CD4-positive, alpha-beta T cell (primary cell): ENCODE results near the gene PRAMEF1. TPM values are rescaled to one million over a fixed set of nuclear protein-coding genes. Genes with fewer than 3 reads are reported as not detected.
"Not testable (repeated sequence)": the region's sequence is repeated elsewhere in the genome, so short reads cannot be mapped to it uniquely, and the experiment has no call there.

Experiments used
- ATAC-seq: fragments of 200-7000 bp; cut with Tn5 transposase; one replicate; pipeline ENCODE4 v1.10.0; 2022; ENCODE audit warnings: mild to moderate bottlenecking; ENCODE audit not compliant: poor library complexity
- CTCF ChIA-PET: fragments of 350-600 bp; sonication (Branson Sonifier 250); formaldehyde crosslinking; loops from one replicate; lab custom pipeline; 2021; ENCODE audit warnings: antibody characterized with exemption, inconsistent platforms; lab: Charles Lee
- POLR2A ChIA-PET: fragments of 350-600 bp; sonication (Branson Sonifier 250); formaldehyde crosslinking; loops from one replicate; lab custom pipeline; 2021; ENCODE audit warnings: antibody characterized with exemption, inconsistent platforms; lab: Charles Lee
- DNase-seq, 14 experiments: peaks; one replicate each; pipeline ENCODE4 v3.0.0-alpha.2; 2013 to 2020; ENCODE audit warnings: mixed read lengths in 2 of 14
- H3K27ac ChIP-seq, 2 donors: one replicate each; pipeline versions ENCODE4 v1.5.1 to v1.7.0; 2013; ENCODE audit warnings: low read length in 2 of 2, low read depth in 1 of 2, mild to moderate bottlenecking in 1 of 2
- H3K27me3 ChIP-seq, 2 experiments: 1 replicate in 1 of 2; 2 replicates in 1 of 2; pipeline versions ENCODE4 v1.6.1 to v1.7.0; 2013; ENCODE audit warnings: low read length in 2 of 2, control low read depth in 1 of 2, mild to moderate bottlenecking in 1 of 2, moderate library complexity in 1 of 2; ENCODE audit not compliant: insufficient read depth in 2 of 2, control insufficient read depth in 1 of 2
- H3K36me3 ChIP-seq: one replicate; pipeline ENCODE4 v1.6.1; 2013; ENCODE audit warnings: low read length, control low read depth; ENCODE audit not compliant: insufficient read depth
- H3K4me1 ChIP-seq: one replicate; pipeline ENCODE4 v1.6.1; 2013; ENCODE audit warnings: low read length, control low read depth; ENCODE audit not compliant: insufficient read depth
- H3K4me3 ChIP-seq: one replicate; pipeline ENCODE4 v1.5.1; 2013; ENCODE audit warnings: mild to moderate bottlenecking, low read length, moderate library complexity
- H3K9me3 ChIP-seq, 2 experiments: 1 replicate in 1 of 2; 2 replicates in 1 of 2; pipeline versions ENCODE4 v1.6.1 to v1.7.0; 2013; ENCODE audit warnings: low read length in 2 of 2, mild to moderate bottlenecking in 2 of 2, control low read depth in 1 of 2, moderate library complexity in 1 of 2; ENCODE audit not compliant: control insufficient read depth in 1 of 2, insufficient read depth in 1 of 2
- H3K27ac Mint-ChIP-seq: one replicate; pipeline ENCODE4 v1.8.0; 2020; ENCODE audit warnings: mixed read lengths
- H3K27me3 Mint-ChIP-seq: one replicate; pipeline ENCODE4 v1.8.0; 2021; ENCODE audit warnings: mixed read lengths
- H3K36me3 Mint-ChIP-seq: one replicate; pipeline ENCODE4 v1.8.0; 2021; ENCODE audit warnings: low read depth, mixed read lengths
- H3K4me1 Mint-ChIP-seq: one replicate; pipeline ENCODE4 v1.8.0; 2021; ENCODE audit warnings: low read depth, mixed read lengths
- H3K4me3 Mint-ChIP-seq: one replicate; pipeline ENCODE4 v1.8.0; 2020; ENCODE audit warnings: mild to moderate bottlenecking, mixed read lengths
- H3K9me3 Mint-ChIP-seq: one replicate; pipeline ENCODE4 v1.8.0; 2020; ENCODE audit warnings: mixed read lengths
- CTCF ChIP-seq: fragments of 200-600 bp; IDR thresholded peaks from one replicate; pipeline ENCODE4 v1.8.0; 2022; ENCODE audit warnings: antibody characterized with exemption, mild to moderate bottlenecking
- intact Hi-C, 2 experiments: fragments of 100-400 bp; cut with DNase I in 1 of 2; cut with micrococcal nuclease in 1 of 2; formaldehyde crosslinking; loops; one replicate each; pipeline versions ENCODE4 v1.15.1 to v1.9.0; 2023 to 2025; cut with DNase I, micrococcal nuclease
- total RNA-seq, 174 experiments: library from RNA in 2 of 174; stranded (reverse) in 2 of 174; gene quantifications; one replicate each; pipeline ENCODE4 v1.2.3 and lab custom pipeline; 2021 to 2026

PRAMEF1 gene
- total RNA-seq, 2 experiments from 2014 or later, result not detected

DNA sequence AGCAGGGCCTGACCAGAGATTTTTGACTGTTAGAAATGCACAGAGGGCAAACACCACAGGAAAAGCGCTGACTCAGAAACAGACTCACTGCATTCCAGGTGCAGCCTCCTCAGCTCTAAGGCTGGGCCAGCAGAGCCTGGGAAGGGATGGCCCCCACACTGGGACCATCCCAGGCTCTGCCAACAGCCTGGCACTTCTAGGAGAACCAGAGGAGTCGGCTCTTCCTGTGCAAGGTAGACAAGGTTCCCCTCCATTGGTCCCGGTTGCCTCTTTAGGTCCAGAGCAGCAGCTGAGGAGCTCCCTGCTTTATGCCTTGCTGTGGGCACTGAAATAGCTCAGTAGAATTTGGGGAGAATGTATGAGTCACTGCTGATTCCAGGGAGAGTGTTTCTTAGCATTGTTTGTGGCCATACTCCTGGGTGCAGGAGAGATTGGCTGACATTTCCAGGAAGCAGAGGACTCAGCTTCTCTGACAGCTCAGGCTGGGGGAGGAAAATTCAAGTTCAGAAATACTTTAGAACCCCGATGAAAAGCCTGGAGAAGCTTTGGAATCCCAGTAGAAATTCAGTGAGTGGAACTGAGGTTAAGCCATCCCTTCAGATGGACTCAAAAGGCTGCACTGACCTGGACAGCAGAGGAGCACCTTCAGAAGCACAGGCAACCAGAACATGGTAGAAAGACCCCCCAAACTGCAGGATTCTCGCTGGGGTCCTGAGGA, 19.7 kb downstream of the PRAMEF1 start:
- Histone ChIP-seq H3K27me3 (peaks cover 2 to 10% of the 10 kb centered on the region in 2 experiments), H3K36me3 (no peaks in the 10 kb centered on the region), H3K9me3 (peaks cover 0 to 5% of the 10 kb centered on the region in 2 experiments), H3K27ac (no peak overlapping the region), H3K4me1 (no peaks in the 10 kb centered on the region), H3K4me3 (no peak overlapping the region)
- H3K36me3 Mint-ChIP-seq, result no peaks in the 10 kb centered on the region
- H3K9me3 Mint-ChIP-seq, result peaks cover 1% of the 10 kb centered on the region
- CTCF ChIA-PET, result no interaction called here
- peaks cover 34% of the 10 kb centered on the region for H3K27me3 Mint-ChIP-seq
- H3K4me1 Mint-ChIP-seq, result no peaks in the 10 kb centered on the region
- no peak for ATAC-seq
- H3K4me3 Mint-ChIP-seq, result no peak overlapping the region
- no peak overlapping the region for H3K27ac Mint-ChIP-seq
- POLR2A ChIA-PET, result no interaction called here
- DNase-seq, result no peak
- no peak for TF ChIP-seq CTCF
- intact Hi-C loops, result no loop called here

DNA sequence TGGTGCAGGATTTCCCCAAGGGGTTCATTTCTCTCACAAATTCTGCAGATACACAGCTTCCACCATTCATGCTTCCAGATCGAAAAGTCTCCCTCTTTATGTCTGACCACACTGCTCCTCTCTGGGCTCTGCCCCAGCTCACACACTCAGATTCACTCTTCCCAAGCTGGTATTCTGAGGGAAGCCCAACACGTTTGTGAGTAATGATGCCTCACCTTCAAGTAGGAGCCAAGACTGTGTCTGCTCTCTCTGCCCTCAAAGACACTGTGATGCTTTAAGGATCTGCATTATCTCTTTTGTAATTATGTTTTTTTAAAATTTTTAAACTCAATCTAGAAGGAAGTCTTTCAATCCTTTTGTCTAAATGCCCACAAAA, 20.2 kb downstream of the PRAMEF1 start:
- intact Hi-C loops, result no loop called here
- TF ChIP-seq CTCF, result no peak
- no peak overlapping the region for H3K4me3 Mint-ChIP-seq
- ChIA-PET POLR2A (no interaction called here), CTCF (no interaction called here)
- peaks cover 34% of the 10 kb centered on the region for H3K27me3 Mint-ChIP-seq
- H3K27me3 ChIP-seq, result peaks cover 2 to 10% of the 10 kb centered on the region in 2 experiments
- H3K9me3 Mint-ChIP-seq, result peaks cover 1% of the 10 kb centered on the region
- peaks cover 0 to 5% of the 10 kb centered on the region in 2 experiments for H3K9me3 ChIP-seq
- ATAC-seq (no peak), DNase-seq (no peak)
- H3K4me3 ChIP-seq, result no peak overlapping the region
- no peaks in the 10 kb centered on the region for H3K4me1 Mint-ChIP-seq
- no peaks in the 10 kb centered on the region for H3K36me3 ChIP-seq
- H3K27ac ChIP-seq, result no peak overlapping the region
- H3K4me1 ChIP-seq, result no peaks in the 10 kb centered on the region
- no peaks in the 10 kb centered on the region for H3K36me3 Mint-ChIP-seq
- no peak overlapping the region for H3K27ac Mint-ChIP-seq

DNA sequence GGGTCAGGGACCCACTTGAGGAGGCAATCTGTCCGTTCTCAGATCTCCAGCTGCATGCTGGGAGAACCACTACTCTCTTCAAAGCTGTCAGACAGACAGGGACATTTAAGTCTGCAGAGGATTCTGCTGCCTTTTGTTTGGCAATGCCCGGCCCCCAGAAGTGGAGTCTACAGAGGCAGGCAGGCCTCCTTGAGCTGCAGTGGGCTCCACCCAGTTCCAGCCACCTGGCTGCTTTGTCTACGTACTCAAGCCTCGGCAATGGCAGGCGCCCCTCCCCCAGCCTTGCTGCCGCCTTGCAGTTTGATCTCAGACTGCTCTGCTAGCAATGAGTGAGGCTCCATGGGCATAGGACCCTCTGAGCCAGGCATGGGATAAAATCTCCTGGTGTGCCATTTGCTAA, 27.9 kb downstream of the PRAMEF1 start:
- H3K9me3 ChIP-seq, H3K4me3 ChIP-seq, H3K36me3 ChIP-seq, H3K36me3 Mint-ChIP-seq, H3K27ac Mint-ChIP-seq, H3K9me3 Mint-ChIP-seq, H3K27ac ChIP-seq, H3K4me3 Mint-ChIP-seq, intact Hi-C loops, CTCF ChIA-PET, H3K27me3 ChIP-seq, POLR2A ChIA-PET, DNase-seq, H3K4me1 ChIP-seq, ATAC-seq, H3K4me1 Mint-ChIP-seq: not testable (repeated sequence)
- peaks cover 26% of the 10 kb centered on the region for H3K27me3 Mint-ChIP-seq

DNA sequence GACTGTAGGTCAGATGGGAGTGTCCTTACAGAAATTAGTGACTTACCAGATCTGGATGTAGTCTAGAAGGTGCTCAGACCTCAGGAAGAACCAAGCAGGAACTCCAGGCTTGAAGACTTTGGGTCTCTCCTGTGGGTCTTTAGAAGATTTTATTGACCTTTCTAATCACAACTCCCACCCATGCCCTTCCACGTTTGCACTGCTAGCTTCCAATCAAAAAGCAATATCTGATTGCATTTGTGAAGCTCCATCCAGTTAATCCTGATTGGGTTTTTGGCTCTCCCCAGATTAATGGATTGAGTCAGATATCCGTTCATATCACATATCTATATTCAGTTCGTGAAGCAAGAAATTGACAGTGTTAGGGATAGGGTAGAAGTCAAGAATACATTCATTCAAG, 40.1 kb downstream of the PRAMEF1 start, which contains the start of gene PRAMEF11:
PRAMEF11 (minus strand) TSS at position 101 of the 400 bp plus-strand sequence. CDS start 2,621 bp downstream, outside the sequence.
- H3K36me3 ChIP-seq, H3K27ac Mint-ChIP-seq, H3K4me3 Mint-ChIP-seq, POLR2A ChIA-PET, H3K4me1 ChIP-seq, H3K9me3 Mint-ChIP-seq, H3K4me1 Mint-ChIP-seq, DNase-seq, H3K9me3 ChIP-seq, intact Hi-C loops, H3K27me3 ChIP-seq, ATAC-seq, H3K27ac ChIP-seq, CTCF ChIA-PET, H3K36me3 Mint-ChIP-seq, H3K4me3 ChIP-seq: not testable (repeated sequence)
- peaks cover 16% of the 10 kb centered on the region for H3K27me3 Mint-ChIP-seq

GRCh38 chr1:12833251-12833650, 42.1 kb downstream of the PRAMEF1 start:
- H3K4me3 ChIP-seq, CTCF ChIA-PET, H3K36me3 ChIP-seq, H3K4me1 Mint-ChIP-seq, H3K27ac ChIP-seq, H3K27me3 ChIP-seq, H3K9me3 ChIP-seq, POLR2A ChIA-PET, intact Hi-C loops, H3K4me1 ChIP-seq, H3K9me3 Mint-ChIP-seq, DNase-seq, H3K36me3 Mint-ChIP-seq, ATAC-seq, H3K4me3 Mint-ChIP-seq, H3K27ac Mint-ChIP-seq: not testable (repeated sequence)
- H3K27me3 Mint-ChIP-seq, result peaks cover 21% of the 10 kb centered on the region
